Stimulated activated CD4-positive, alpha-beta T cell treated with anti-CD3 and anti-CD28 coated beads, Interleukin-15, amount 100 ng/mL, for 48 hours (primary cell): Measurements from ENCODE around the gene MOSPD2.

Experiments used
- DNase-seq, 2 donors: peaks; one replicate each; pipeline ENCODE4 v3.0.0-alpha.2; 2020; ENCODE audit warnings: low read depth in 2 of 2

MOSPD2 gene

DNA sequence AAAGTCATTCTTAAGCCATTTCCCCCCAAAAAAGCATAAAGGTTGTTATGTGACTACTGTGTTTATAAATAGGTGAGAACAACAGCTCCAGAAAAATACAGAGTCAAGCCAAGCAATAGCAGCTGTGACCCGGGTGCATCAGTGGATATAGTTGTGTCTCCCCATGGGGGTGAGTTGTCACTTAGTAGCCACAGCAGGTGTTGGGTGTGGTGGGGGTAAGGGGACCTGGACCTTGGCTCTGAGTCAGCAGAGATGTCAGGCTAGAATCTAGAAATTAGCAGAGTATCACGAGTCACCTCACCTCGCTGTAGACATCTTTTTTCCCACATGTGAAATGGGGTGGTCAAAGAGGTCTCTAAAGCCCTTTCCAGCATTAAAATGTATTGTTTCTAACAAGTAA is 42.4 kb downstream of the MOSPD2 start:
- no peak for DNase-seq

DNA sequence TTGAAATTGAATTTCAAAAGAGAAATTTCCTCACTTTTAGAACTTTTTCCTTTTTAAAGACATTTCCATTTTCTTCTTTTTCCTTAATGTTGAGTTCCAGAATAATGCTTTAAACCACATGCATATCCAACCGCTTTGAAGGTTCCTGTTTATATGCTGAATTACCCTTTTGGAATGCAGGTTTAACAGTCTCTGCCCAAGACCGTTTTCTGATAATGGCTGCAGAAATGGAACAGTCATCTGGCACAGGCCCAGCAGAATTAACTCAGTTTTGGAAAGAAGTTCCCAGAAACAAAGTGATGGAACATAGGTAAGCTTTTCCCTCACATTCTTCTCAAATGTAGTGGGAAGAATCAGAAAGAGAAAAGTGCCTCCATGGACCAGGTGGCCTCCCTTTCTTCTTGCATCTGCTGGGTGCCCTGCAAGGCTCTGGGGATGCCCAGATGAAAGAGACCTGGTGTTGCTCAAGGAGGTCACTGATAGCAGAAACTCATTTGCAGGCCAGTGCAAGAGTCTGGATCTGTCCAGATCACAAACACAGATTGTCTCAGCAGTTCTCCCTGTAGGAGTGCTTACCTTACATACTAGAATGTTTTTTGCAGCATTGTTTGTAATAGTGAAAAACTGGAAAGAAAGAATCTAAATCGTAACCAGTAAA is 42.9 kb downstream of the MOSPD2 start:
- no peak for DNase-seq

DNA sequence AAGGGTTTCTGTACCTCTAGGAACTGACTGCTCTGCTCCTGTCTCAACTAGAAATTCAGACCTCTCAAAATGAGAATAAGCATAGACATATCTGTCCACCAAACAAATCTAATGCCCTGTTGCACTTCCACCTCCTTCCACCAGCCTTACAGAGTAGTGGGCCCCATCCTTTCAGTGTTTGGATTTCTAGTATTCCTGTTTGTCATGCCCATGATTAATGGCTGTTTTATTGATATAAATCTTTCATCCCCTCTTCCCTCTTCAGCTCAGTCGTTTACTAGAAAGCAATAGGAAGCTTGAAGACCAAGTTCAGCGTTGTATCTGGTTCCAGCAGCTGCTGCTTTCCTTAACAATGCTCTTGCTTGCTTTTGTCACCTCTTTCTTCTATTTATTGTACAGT is 46.2 kb downstream of the MOSPD2 start:
- no peak for DNase-seq

DNA sequence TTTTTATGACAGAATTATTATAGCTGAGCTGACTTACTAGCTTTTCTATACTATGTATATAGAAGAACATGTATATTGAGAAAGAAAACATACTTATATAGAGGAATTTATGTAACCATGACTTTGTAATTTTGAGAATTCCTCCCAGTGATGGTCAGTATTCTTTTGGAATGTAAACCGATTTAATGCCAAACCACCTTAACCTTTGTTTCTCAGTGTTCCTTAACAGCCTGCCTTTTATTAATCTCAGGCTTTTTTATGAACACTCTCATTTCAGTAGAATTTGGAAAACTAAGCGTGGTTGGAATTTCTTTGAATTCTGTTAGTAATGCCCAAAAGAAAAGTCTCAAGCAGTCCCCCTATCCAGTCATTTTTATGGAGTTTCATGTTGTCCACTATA is 47.0 kb downstream of the MOSPD2 start:
- no peak for DNase-seq

DNA sequence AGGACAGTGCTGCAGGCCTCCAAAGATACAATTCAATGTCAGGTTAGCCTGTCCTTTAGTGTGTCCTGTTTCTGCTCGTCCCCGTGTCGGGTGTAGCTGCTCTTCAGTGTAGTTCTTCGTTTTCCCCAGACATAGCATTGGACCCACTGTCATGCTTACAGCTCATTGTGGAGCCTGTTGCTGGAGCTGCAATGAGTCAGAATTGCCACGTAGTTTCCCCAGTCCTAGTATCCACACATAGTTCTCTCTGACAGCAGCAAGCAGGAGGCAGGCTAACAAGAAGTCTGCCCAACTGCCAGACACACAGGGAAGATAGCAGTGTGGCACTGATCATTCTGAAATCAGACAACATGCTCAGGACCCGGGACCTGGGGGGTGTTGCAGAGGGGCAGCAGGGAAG is 49.2 kb downstream of the MOSPD2 start:
- no peak for DNase-seq

DNA sequence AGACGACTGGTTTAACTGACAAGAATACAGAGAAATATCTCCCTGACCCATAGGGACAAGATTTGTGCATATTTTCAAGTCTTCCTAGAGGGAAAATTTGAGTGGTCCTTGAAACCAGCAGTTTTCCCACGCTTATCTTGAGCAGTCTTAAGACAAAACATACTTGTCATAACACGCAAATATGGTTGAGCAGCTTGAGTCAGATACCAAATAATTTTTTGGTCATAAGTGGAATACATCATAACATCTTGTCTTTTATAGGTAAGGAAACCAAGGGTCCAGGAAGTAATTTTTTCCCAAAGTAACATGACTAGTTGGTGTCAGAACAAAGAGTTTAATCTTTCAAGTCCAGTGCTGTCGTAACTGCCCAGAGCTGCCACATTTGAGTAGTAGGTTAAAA is 50.5 kb downstream of the MOSPD2 start:
- DNase-seq = no peak

DNA sequence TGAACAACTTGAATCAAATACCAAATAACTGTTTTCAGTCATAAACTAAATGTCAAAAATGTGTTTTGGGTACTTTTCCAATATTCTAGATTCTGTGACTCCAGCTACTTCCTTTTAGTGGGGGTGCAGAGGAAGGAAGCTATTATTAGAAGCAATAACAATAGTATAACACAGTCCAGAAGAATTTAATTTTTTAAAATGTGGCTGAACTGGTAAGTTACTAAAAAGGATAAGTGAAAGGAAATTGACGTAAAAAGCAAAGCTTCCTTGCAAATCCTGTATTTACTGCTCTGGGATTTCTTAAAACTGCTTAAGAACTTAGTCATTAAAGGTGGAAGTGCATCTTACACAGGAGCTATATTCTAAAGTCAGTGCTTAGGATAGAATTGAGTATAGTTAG is 53.2 kb downstream of the MOSPD2 start:
- no peak for DNase-seq

DNA sequence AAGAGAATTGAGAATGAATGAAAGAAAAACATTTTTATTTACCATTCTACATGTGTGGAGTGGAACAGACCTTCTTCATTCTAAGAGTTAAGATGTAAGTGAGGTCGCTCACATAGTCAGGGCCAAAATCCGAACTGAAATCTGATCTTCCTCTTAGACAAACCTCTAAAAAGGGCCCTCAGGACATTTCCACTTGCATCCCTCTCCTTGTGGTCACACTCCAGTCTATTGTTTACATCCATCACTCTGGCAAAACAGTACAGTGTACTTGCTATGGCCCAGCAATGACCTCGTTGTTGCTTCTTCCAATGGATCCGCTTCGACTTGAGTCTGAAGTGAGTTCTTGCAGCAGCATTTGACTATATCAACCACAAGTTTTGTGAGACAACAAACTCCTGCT is 54.2 kb downstream of the MOSPD2 start:
- no peak for DNase-seq

DNA sequence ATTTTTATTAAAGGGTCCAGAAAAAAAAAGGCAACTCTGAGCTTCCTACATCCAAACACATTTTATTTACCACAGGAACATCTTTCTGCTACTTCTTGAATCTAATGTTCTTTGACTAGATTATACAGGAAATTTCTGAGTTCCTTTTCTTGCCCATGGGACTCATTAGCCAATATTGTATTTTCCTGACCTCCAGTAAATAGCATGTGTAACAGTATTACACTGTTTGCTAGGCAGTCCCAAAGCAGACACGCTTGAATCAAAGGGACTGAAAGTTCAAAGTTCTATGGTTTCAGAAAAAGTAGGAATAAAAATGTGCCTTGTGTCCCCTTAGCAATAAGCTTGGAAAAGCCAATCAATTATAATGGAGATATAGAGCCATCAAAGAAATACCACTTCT is 57.4 kb downstream of the MOSPD2 start:
- DNase-seq = no peak

DNA sequence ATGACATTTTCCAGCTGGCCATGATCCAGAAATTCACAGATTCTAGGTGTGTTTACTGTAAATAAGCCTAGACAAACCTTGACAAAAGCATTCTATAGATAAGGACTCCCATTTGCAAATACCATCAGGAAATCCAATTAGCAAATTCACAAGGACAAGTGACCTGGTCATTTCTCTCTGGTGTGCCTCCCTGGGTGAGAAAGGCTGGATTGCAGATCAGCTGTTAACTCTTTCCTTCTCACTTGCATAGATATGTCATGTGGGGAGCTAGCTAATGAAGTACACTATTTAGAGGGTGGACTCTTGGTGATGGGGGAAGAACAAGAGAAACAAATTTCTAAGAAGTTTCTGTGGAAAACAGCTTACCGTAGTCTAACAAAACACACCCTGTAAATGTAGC is 58.9 kb downstream of the MOSPD2 start:
- no peak for DNase-seq

DNA sequence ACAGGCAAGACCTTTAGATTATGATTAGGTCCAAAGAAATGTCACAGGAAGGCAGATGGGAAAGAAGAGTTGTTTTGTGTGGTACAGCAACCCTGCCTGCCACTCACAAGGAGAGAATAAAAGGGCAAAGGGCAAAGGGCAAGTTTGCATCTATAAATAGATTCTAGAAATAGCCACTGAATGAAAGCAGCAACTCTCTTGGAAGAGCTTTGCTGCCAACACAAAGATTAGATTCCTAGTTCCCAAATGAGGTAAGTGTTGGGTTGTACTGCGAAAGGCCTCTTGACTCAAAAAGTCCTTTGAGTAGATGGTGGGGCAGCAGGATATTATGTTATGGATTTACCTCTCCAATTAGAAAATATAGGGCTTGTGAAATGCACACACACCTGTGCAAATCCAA is 61.2 kb downstream of the MOSPD2 start:
- no peak for DNase-seq

DNA sequence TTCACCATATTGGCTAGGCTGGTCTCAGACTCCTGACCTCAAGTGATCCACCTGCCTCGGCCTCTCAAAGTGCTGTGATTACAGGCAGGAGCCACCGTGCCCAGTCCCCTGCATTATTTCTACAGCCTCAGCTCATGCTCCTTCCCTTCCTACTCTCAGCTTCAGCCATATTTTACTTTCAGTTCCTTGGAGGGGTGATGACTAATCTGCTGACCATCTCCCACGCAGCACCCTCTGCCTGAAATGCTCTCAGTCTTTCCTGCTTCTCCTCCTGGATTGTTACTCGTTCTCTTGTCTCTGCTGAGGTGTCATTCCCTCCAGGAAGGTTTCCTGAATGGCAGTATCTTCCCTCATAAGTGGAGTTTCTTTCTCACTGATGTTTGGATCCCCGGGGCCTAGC is 63.3 kb downstream of the MOSPD2 start:
- DNase-seq = no peak

DNA sequence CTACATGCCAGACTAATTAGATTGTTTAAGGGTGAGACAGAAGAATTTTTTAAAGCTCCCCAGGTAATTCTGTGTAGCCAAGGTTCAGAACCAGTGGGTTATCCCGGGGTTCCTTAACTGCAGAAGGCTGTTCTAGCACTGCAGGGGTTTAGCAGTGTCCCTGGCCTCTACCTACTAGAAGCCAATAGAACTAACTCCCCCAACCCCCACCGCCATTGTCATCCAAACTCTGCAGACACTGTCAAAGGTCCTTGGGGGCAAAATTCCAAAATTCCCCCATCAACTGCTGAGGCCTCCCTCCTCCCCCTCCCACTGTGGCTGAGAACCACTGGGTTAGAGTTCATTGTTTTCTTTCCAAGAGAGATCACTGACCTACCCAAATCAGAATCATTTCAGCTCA is 66.4 kb downstream of the MOSPD2 start:
- no peak for DNase-seq

DNA sequence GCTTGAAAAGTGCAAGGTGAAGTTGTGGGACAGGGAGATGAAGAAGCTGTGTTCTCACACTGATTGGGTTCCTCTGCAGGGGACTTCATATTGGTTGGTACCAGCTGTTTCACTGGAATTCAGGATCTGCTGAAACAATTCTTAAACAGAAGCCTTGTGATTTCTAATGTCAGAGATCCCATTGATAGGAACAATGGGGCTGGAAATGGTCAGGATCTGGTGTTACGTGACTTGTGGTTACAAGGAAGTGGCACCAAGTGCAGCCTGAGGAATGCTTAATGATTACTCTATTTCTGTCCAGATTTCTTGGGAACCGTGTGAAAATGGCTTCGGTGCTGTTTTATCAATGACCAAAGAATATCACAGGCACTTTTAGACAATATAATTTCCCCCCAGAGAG is 68.1 kb downstream of the MOSPD2 start:
- no peak for DNase-seq

DNA sequence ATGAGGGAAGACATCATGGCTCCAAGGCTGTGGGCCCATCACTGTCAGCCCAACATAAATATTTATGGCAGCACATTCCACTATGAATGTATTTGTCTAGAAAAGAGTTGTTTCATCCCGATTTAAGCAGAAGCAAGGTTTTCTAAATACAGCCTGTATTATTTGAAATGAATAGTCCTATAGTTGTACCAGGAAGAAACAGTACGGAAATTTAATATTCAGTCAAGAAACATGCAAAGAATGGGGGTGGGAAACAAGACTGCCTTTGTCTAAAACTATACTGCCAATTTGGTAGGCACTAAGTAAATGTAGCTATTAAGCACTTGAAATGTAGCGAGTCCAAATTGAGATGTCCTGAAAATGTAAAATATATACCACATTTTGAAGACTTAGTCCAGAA is 69.1 kb downstream of the MOSPD2 start:
- no peak for DNase-seq

DNA sequence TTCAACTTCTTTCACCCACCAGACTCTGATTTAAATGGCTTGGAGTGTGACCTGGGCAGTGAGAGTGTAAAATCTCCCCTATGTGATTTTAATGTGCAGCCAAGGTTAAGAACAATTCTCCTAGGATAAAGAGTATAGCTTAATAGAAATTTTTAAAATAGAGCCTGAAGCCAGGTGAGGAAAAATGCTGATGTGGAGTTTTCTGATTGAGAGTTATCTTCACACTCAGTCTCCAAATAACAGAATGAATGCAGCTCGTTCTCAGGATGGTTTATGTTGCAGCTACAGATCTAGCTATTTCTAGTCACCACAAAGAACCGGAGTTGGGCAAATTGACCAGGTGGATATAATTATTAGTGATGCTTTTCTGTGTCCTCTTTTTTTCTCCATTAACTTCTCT is 70.7 kb downstream of the MOSPD2 start:
- DNase-seq = no peak

DNA sequence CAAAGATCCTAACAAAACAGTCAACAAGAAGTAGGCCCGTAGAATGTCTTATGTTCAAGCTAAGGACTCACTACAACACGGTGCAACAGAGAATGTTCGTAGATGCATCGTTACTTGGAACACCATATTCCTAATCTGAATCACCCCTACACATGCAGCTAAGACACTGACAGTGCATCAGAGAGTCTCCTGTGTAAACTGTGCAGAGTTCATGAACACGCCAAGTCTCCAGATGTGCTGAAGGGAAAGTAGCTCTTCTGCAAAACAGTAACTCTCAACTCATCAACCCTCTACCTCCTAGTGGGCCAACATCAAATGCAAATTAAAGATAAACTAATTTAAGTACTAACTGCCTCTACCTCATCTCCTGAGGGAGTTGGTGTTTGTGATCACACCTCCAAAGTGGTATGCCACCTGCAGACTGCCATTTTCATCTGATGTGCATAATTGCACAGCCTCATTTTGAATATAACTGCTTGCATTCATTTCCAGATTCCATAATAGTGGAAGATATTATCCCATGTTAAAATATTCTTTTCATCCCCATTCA is 73.5 kb downstream of the MOSPD2 start:
- DNase-seq = no peak

DNA sequence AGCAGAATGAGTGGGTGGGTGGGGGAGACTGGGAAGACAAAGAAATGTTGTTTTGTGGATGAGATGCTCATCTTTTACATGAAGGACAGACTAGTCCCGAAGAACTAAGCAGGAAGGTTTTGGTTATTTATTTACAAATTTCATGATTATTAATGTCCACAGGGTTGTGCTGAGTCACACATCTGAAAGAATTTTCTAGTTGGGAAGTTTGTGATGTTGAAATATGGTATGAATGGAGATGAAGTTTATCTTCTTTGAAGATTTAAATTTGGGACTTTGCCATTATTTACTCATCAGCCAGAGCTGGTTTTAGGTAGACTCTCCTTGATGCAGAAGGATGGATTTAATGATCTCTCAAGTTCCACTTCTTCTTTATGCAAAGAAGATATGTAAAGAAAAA is 75.5 kb downstream of the MOSPD2 start:
- no peak for DNase-seq

DNA sequence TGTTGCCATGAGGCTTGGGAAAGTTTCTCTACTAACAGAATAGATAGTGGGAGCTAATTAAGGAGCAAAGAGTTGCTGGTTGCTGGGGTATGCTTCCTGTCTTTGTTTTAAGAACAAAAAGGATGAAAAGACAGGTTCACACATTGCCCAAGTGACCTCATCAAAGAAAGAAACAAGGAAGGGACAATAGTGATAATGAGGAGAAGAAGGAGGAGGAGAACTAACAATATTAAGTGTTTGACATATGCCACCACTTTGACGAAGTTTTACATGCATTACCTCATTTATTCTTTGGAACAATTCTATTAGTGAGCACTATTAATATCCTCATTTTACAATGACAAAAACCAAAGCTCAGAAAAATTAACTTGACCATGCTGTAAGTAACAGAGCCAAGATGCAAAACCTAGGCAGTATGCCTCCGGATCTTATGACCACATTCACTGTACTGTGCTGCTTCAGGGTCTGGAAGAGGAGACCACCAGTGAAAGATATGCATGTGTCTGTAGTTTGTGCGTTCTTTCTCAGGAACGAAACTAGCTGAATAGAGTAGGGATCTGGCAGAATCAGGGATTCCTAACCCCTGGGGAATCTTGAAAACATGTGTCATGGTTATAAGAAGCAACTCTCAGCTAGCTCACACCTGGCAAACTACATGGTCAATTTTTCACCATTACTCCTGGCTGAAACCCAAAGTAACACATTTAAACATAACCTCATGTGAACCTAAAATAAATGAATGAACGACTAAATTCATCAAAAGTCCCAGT is 83.8 kb downstream of the MOSPD2 start:
- no peak for DNase-seq

DNA sequence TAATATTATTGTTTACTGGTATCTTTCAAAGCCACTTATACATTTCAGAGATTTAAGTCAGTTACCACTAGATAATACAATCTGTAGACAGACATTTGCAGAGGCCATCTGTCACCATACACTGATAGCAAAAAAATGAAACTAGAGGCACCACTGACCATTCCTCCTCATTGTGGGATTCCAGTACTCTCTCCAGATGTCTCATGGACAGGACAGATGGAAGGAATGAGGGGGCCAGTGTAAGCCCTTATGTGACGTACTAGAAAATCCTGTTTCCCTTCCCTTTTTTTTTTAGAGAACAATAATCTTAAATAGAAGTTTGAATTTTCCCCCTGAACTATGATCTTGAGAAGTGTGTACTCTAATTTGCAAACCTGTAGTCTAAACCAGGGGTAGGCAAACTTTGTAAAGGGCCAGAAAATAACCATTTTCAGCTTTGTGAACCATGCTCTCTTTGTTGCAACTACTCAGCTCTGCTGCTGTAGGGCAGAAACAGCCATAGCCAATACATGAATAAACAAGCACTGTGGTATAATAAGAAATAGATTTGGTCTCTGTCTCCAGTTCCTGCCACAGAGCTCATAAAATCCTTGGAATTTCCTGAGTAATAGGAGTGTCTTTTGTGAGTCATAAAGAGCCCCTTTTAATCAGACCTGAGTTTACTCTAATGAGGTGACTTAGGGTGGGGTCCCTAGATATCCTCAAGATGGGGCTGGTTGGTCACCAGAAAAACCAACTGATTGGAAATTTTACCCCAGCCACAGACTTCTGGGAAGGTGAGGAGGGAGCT is 90.4 kb downstream of the MOSPD2 start:
- no peak for DNase-seq

DNA sequence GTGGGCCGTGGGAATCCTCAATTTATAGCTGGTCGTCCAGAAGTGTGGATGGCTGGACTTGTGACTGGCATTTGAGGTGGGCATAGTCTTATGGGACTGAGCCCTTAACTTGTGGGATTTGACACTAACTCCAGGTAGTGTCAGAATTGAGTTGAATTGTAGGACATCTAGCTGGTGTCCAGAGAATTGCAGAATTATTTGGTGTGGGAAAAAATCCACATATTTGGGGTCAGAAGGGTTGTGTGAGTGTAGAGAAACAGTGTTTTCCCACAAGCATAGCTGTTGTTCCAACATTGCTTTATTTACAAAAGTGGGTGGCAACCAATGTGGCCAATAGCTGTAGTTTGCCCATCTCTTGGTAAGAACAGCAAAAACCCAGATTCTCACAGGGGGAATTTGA is 91.3 kb downstream of the MOSPD2 start:
- no peak for DNase-seq
